Stimulated activated naive CD8-positive, alpha-beta T cell treated with anti-CD3 and anti-CD28 coated beads, Interleukin-15, amount 100 ng/mL, for 72 hours (primary cell): ENCODE data around the gene SCLY.
"Not testable (repeated sequence)": the region's sequence is repeated elsewhere in the genome, so short reads cannot be mapped to it uniquely, and the experiment has no call there.

ENCODE experiments used
- ATAC-seq: fragments of 150-1000 bp; cut with Tn5 transposase; 2 replicates; pipeline ENCODE4 v1.10.0; 2021; ENCODE audit warnings: mild to moderate bottlenecking, moderate library complexity
- DNase-seq, 2 donors: peaks; one replicate each; pipeline ENCODE4 v3.0.0; 2021 to 2022
- H3K27ac Mint-ChIP-seq, 2 donors: one replicate each; pipeline ENCODE4 v1.8.0; 2022; ENCODE audit warnings: mild to moderate bottlenecking in 2 of 2, mixed read lengths in 2 of 2, moderate library complexity in 2 of 2
- H3K27me3 Mint-ChIP-seq: one replicate; pipeline ENCODE4 v1.8.0; 2022; ENCODE audit warnings: mixed read lengths
- H3K4me1 Mint-ChIP-seq: one replicate; pipeline ENCODE4 v1.8.0; 2022; ENCODE audit warnings: mild to moderate bottlenecking, mixed read lengths
- H3K4me3 Mint-ChIP-seq, 2 donors: one replicate each; pipeline ENCODE4 v1.8.0; 2022; ENCODE audit warnings: mild to moderate bottlenecking in 2 of 2, mixed read lengths in 2 of 2, moderate library complexity in 1 of 2
- H3K9me3 Mint-ChIP-seq, 2 donors: one replicate each; pipeline ENCODE4 v1.8.0; 2022; ENCODE audit warnings: mixed read lengths in 2 of 2

SCLY gene

DNA sequence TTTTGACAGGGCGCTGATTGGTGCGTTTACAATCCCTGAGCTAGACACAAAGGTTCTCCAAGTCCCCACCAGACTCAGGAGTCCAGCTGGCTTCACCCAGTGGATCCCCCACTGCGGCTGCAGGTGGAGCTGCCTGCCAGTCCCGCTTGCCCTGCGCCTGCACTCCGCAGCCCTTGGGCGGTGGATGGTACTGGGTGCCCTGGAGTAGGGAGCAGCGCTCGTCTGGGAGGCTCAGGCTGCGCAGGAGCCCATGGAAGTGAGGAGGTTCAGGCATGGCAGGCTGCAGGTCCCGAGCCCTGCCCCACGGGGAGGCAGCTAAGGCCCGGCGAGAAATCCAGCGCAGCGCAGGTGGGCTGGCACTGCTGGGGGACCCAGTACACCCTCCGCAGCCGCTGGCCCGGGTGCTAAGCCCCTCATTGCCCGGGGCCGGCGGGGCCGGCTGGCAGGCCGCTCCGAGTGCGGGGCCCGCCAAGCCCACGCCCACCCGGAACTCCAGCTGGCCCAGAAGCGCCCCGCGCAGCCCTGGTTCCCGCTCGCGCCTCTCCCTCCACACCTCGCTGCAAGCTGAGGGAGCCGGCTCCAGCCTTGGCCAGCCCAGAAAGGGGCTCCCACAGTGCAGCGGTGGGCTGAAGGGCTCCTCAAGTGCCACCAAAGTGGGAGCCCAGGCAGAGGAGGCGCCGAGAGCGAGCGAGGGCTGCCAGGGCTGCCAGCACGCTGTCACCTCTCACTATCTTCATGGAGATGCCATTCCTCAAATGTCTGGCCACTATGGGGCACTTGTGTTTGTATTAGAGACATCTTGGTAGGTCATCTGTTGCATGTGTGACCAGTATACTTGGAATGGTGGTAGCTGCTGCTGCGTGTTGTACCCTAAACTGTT, 2.9 kb upstream of the SCLY start:
- not testable (repeated sequence) for H3K27ac Mint-ChIP-seq, DNase-seq, H3K9me3 Mint-ChIP-seq, ATAC-seq
- H3K4me3 Mint-ChIP-seq, result peak overlapping the region in 1 of 2 donors; percentile 72
- peaks cover 32% of the 10 kb centered on the region for H3K27me3 Mint-ChIP-seq
- H3K4me1 Mint-ChIP-seq, result peaks cover 40% of the 10 kb centered on the region

DNA sequence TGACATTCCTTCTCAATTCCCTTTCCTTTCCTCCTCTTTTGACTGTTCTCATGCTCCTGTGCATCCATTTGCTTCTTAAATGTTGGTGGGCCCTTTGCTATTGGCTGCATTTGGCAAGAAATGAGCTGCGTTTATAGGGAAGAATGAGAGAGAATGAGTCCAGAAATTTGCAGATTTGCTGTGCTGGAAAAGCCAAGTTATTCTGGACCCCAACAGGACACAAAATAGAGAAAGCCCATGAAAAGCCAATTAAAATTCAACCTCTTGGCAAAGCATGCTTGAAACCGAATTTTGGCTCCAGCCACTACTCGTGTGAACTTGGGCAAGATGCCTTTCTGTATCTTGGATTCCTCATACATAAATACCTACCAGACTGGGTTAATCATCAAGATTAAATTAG, 1.3 kb upstream of the SCLY start:
- Mint-ChIP-seq H3K27me3 (peaks cover 21% of the 10 kb centered on the region), H3K9me3 (peaks cover 0 to 4% of the 10 kb centered on the region in 2 donors), H3K27ac (peak overlapping the region in 1 of 2 donors; percentile 94), H3K4me3 (peak overlapping the region; percentile 92 to 99), H3K4me1 (peaks cover 55% of the 10 kb centered on the region)
- ATAC-seq (no peak), DNase-seq (no peak)

DNA sequence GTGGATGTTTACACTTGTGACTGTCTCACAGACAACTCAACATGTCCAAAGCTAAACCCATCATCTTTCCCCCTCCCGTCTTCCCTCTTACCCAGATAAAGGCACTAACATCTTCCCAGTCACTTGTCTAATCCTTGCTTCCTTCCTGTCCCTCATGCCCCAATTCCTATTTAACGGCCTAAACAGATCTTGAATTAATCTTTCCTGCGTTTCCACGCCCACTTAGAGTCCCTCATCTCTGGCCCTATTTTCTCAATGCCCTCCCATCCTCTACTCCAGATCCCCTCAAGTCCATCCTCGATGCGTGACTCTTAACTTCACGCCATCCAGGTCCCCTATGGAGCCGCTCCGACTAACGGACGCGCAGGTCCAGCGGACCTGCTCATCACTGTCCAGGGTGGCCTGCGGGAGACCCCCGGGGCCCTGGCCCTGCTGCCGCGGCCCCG, 682 bp upstream of the SCLY start:
- DNase-seq, result no peak
- ATAC-seq, result no peak
- Mint-ChIP-seq H3K4me1 (peaks cover 61% of the 10 kb centered on the region), H3K4me3 (peak overlapping the region; percentile 92 to 99), H3K27me3 (peaks cover 21% of the 10 kb centered on the region), H3K27ac (peak overlapping the region; percentile 94 to 97), H3K9me3 (peaks cover 0 to 4% of the 10 kb centered on the region in 2 donors)

DNA sequence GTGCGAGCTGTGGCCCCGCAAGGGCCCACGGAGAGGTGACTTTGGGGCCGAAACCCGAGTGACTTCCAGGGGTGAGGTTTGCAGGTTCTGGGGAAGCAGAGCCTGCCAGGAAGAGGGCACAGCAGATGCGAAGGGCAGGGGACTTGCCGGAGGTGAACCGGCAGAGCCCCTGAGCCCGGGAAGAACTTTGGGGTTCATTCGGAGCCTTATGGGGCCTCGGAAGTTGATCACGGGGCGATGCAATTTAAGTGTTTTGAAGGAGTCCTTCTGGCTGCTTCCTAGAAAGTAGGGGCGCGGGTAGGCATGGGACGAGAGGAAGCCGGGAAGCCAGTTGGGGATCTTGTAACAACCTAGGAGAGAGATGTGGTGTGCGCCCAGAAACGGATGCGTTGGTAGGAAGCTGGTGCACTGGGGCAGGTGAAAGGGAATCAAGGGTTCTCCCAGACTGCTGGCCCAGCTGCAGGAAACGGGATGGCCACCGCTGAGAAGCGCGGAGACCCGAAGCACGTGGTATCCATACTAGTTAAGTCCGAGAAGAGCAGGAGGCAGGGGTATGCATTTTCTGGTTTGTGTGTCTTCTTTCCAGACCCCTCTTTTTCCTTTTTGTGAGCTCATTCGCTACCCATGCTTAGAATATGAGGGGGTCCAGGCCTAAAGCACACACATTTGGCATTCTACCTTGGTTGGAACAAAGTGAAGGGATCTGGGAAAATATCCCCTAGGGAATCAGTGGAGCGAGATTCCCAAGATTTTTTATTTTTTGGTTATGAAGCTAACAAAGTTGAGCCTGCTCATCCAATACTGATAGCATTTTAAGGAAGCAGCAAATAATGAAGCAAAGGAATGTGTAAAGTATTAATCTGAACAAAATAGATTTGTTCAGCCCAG, 758 bp downstream of the SCLY start:
- H3K9me3 Mint-ChIP-seq, result peaks cover 6 to 8% of the 10 kb centered on the region in 2 donors
- peak overlapping the region; percentile 89 to 97 for H3K27ac Mint-ChIP-seq
- DNase-seq, result no peak
- peaks cover 12% of the 10 kb centered on the region for H3K27me3 Mint-ChIP-seq
- peak overlapping the region; percentile 92 to 99 for H3K4me3 Mint-ChIP-seq
- ATAC-seq, result peak; percentile 25
- H3K4me1 Mint-ChIP-seq, result peaks cover 72% of the 10 kb centered on the region

DNA sequence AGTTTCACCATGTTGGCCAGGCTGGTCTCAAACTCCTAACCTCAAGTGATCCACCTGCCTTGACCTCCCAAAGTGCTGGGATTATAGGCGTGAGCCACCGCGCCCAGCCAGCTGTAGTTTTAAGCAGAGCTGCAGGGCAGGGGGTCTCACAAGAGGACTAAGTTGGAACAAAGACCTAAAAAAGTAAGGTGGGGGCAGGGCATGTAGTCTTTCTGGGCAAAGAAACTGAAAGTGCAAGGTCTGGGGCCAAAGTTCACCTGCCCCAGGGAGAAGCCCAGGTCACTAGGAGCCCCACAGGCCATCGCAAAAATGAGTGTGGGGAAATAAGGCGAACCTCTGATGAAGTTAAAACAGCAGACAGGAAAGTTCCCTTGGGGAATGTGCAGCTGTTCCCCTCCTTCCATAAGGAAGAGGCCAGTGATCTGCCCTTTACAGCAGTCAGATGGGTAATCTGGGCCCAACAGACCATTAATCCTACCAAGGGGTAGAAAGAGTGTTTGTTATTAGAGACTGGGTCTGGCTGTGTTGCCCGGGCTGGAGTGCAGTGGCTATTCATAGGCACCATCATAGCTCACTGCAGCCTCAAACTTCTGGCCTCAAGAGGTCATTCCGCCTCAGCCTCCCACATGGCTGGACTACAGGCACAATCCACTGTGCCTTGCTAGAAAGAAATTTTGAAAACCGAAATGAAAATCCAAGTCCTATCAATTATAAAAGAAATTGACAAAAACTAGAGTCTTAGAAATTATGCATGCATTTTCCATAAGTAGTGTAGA, 2.8 kb downstream of the SCLY start:
- H3K4me1 Mint-ChIP-seq, result peaks cover 84% of the 10 kb centered on the region

DNA sequence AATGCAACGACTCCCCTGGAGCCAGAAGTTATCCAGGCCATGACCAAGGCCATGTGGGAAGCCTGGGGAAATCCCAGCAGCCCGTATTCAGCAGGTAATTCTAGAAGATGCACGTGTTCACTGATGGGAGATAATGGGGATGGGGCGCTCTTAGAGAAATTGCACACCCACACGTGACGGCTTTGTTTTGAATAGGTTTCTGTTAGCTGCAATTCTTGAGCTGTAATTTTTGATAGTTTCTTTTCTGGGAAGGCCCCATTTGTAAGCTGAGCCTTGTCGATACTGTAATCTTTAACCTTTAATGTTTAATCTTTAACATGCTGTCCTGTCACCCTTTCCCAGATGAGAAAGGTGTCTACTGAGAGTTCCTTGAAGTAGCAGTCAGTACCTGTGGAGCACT, 3.6 kb downstream of the SCLY start:
- no peak for ATAC-seq
- DNase-seq, result no peak
- Mint-ChIP-seq H3K4me1 (peaks cover 86% of the 10 kb centered on the region), H3K9me3 (peaks cover 21 to 23% of the 10 kb centered on the region in 2 donors), H3K4me3 (peak overlapping the region in 1 of 2 donors; percentile 48), H3K27me3 (no peaks in the 10 kb centered on the region), H3K27ac (no peak overlapping the region)

More for the DNA sequence above, 2.8 kb downstream of the SCLY start:
- DNase-seq (no peak), ATAC-seq (no peak)
- no peaks in the 10 kb centered on the region for H3K27me3 Mint-ChIP-seq
- H3K9me3 Mint-ChIP-seq, result peaks cover 21 to 23% of the 10 kb centered on the region in 2 donors
- peak overlapping the region; percentile 92 to 99 for H3K4me3 Mint-ChIP-seq
- peak overlapping the region in 1 of 2 donors; percentile 75 for H3K27ac Mint-ChIP-seq

DNA sequence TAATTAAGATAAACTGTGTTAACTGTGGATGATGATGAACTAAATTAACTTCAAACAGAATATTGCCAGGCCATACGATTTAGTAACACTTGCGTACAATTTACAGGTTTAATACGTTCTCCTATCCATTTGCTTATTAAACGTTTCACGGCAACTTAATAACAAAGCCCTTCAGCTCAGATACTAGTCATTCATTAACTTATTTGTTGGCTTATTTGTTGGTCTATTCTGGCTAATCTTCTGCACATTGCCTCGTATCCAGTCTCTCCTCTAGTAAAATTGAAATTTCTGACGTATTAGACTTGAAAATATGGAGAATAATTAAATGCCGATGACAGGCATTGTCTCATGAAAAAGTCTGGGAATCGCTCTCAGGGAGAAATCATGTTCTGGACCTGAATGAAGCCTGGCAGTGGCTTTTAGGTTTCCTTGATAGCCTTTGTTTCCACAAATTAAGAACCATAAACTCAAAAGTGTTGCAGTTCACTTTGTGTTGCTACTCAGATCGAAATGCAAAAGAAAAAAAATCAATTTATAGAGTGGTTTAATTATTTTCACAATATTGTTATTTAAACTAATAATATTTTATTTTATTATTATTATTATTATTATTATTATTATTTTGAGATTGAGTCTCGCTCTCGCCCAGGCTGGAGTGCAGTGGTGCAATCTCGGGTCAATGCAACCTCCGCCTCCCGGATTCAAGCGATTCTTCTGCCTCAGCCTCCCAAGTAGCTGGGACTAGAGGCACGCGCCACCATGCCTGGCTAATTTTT, 4.5 kb downstream of the SCLY start:
- no peaks in the 10 kb centered on the region for H3K27me3 Mint-ChIP-seq
- H3K9me3 Mint-ChIP-seq, result peaks cover 17 to 23% of the 10 kb centered on the region in 2 donors
- no peak for ATAC-seq
- DNase-seq, result no peak
- H3K4me1 Mint-ChIP-seq, result peaks cover 85% of the 10 kb centered on the region
- no peak overlapping the region for H3K27ac Mint-ChIP-seq
- H3K4me3 Mint-ChIP-seq, result no peak overlapping the region

DNA sequence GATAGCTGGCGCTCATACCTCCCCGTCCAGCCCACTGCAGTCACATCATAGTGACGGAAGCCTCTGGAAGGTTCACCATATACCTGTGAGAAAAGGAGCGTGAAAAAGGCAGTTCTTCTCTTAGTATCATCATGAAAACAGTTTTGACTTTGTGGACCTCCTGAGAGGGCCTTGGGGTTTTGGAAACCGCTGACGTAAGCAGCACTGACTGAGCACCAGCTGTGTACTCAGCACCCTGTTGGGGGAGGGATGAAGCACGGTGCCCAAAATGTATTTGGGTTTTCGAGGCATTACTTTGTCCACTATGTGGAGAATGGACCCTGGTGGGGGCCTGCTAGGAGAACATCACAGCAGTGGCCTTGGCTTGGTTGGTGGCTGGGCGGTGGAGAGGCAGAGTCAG, 5.4 kb downstream of the SCLY start:
- peaks cover 17 to 23% of the 10 kb centered on the region in 2 donors for H3K9me3 Mint-ChIP-seq
- H3K27me3 Mint-ChIP-seq, result no peaks in the 10 kb centered on the region
- DNase-seq, result no peak
- ATAC-seq, result no peak
- H3K4me3 Mint-ChIP-seq, result peak overlapping the region; percentile 23 to 24
- peak overlapping the region; percentile 49 to 89 for H3K27ac Mint-ChIP-seq
- peaks cover 83% of the 10 kb centered on the region for H3K4me1 Mint-ChIP-seq

DNA sequence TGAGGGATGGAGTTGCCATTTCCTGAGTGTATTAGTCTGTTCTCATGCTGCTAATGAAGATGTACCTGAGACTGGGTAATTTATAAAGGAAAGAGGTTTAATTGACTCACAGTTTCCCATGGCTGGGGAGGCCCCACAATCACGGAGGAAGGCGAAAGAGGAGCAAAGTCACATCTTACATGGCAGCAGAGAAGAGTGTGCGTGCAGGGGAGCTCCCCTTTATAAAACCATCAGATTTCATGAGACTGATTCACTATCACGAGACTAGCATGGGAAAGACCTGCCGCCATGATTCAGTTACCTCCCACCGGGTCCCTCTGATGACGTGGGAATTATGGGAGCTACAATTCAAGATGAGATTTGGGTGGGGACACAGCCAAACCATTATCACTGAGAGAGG, 5.9 kb downstream of the SCLY start:
- Mint-ChIP-seq H3K9me3 (peaks cover 17 to 23% of the 10 kb centered on the region in 2 donors), H3K4me1 (peaks cover 82% of the 10 kb centered on the region), H3K27ac (peak overlapping the region; percentile 10 to 89), H3K4me3 (peak overlapping the region; percentile 23 to 24)
- H3K27me3 Mint-ChIP-seq, result not testable (repeated sequence)
- DNase-seq (peak; percentile 15 to 62), ATAC-seq (peak; percentile 73)

DNA sequence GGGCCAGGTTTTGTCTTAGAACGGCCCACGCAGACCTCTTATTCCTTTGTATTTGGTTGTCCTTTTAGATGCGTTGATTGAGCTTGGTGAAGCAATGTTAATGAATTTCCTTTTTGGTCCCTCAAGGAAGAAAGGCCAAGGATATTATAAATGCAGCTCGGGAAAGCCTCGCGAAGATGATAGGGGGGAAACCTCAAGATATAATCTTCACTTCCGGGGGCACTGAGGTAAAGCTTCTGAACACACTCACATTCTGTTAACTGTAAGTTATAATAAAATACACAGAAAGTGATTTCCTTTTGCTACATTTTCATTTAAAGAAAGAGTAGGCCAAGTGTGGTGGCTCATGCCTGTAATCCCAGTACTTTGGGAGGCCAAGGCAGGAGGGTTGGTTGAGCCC, 7.1 kb downstream of the SCLY start:
- peak overlapping the region; percentile 74 to 91 for H3K27ac Mint-ChIP-seq
- peaks cover 21 to 23% of the 10 kb centered on the region in 2 donors for H3K9me3 Mint-ChIP-seq
- ATAC-seq, result no peak
- H3K27me3 Mint-ChIP-seq, result no peaks in the 10 kb centered on the region
- peaks cover 79% of the 10 kb centered on the region for H3K4me1 Mint-ChIP-seq
- peak overlapping the region; percentile 13 to 63 for H3K4me3 Mint-ChIP-seq
- DNase-seq, result no peak

DNA sequence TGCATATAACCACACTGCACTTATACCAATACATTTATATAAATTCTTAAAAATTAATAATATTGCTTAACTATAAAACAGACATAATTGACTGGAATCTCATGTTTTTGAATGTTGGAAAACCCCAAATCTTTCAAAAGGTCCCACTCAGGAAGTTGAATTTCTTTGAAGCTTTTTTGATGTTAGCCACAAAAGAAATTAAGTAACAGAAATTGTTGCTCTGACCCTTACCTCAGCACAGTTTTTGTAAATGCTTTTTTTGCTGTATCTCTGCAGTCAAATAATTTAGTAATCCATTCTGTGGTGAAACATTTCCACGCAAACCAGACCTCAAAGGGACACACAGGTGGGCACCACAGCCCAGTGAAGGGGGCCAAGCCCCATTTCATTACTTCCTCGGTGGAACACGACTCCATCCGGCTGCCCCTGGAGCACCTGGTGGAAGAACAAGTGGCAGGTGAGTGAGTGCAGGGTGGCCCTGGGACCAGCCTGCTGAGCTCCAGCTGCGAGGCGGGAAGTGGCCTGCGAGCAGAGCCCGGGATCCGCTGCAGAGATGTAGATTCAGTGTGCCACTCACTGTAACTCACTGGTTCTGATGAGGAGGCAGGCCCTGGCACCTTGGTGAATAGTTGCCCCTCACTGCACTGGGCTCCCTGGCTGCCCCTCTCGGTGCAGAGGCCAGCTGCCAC, 8.4 kb downstream of the SCLY start:
- peak overlapping the region; percentile 68 to 85 for H3K4me3 Mint-ChIP-seq
- peak; percentile 64 for ATAC-seq
- DNase-seq, result peak in 1 of 2 donors; percentile 6
- H3K27ac Mint-ChIP-seq, result peak overlapping the region; percentile 12 to 71
- peaks cover 67% of the 10 kb centered on the region for H3K4me1 Mint-ChIP-seq
- no peaks in the 10 kb centered on the region for H3K27me3 Mint-ChIP-seq
- H3K9me3 Mint-ChIP-seq, result peaks cover 23% of the 10 kb centered on the region in 2 donors

DNA sequence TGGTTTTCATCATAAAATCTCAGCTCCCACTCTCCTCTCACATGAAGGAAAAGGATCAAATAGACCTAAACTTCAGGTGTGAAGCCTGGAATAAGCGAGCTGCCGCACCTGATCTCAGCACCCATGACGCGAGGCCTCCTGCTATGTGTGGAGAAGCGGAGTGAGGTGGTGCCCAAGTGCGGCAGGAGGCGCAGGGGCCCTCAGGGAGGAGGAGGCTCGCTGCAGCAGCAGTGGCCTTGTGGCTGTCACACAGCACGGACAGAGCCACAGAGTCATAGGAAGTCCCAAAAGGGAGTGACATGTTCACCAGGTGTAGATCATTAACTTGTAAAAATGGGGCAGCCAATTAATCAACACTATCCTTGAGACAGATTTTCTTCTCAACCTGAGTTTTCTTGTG, 9.1 kb downstream of the SCLY start:
- Mint-ChIP-seq H3K4me1 (peaks cover 61% of the 10 kb centered on the region), H3K4me3 (peak overlapping the region; percentile 11 to 85), H3K9me3 (peaks cover 23% of the 10 kb centered on the region in 2 donors), H3K27ac (peak overlapping the region; percentile 12 to 71), H3K27me3 (no peaks in the 10 kb centered on the region)
- DNase-seq, result no peak
- ATAC-seq, result no peak

DNA sequence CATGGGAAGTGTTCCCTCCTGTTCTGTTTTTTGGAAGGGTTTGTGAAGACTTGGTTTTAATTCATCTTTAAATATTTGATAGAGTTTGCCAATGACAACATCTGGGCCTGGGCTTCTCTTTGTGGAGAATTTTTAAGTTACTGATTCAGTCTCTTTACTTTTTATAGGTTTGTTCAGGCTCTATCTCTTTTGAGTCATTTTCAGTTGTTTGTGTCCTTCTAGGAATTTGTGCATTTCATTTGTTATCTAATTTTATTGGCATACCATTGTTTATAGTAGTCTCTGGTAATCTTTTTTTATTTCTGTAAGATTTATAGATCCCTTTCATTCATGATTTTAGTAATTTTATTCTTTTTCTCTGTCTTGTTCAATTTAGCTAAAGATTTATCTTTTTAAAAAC, 14.6 kb downstream of the SCLY start:
- ATAC-seq, result no peak
- Mint-ChIP-seq H3K27me3 (no peaks in the 10 kb centered on the region), H3K9me3 (peaks cover 0 to 6% of the 10 kb centered on the region in 2 donors), H3K4me1 (peaks cover 48% of the 10 kb centered on the region), H3K27ac (no peak overlapping the region), H3K4me3 (no peak overlapping the region)
- DNase-seq, result no peak

DNA sequence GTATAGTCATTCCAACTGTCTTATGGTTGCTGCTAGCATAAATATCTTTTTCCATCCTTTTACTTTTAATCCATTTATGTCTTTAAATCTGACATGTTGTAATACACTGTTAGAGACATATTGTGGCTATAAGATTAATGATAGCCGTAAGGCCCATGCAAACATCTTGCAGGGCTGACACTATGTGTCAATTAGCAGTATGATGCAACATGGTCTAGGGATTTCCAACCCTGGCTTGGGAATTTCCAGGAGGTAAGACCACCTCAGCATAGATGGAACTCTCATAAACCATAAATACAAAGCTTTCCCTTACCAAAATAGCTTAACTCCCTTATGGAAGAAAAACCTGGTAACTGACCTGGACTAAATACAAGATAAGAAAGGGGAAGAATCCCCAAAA, 16.5 kb downstream of the SCLY start:
- no peak overlapping the region for H3K4me3 Mint-ChIP-seq
- no peak for ATAC-seq
- H3K4me1 Mint-ChIP-seq, result peaks cover 39% of the 10 kb centered on the region
- no peaks in the 10 kb centered on the region for H3K27me3 Mint-ChIP-seq
- peak overlapping the region; percentile 67 to 85 for H3K27ac Mint-ChIP-seq
- DNase-seq, result no peak
- peaks cover 0 to 6% of the 10 kb centered on the region in 2 donors for H3K9me3 Mint-ChIP-seq
